PFSK-1 (cell line): ENCODE results near the gene MARCKS.

Experiments
- POLR2AphosphoS5 ChIP-seq: IDR thresholded peaks from 2 replicates; pipeline ENCODE4 v1.6.1; 2012; ENCODE audit warnings: low read depth, mild to moderate bottlenecking, control low read depth, low read length, moderate library complexity
- SIN3A ChIP-seq: IDR thresholded peaks from 2 replicates; pipeline ENCODE4 v1.6.1; 2012; ENCODE audit warnings: mild to moderate bottlenecking, low read length, moderate library complexity, borderline replicate concordance; ENCODE audit not compliant: insufficient read depth
- TAF1 ChIP-seq: IDR thresholded peaks from 2 replicates; pipeline ENCODE4 v1.6.1; 2012; ENCODE audit warnings: low read length, control low read depth, borderline replicate concordance; ENCODE audit not compliant: insufficient read depth
- TF ChIP-seq, protein P1 (sequence below), 2 experiments: IDR thresholded peaks; 2 replicates each; pipeline versions ENCODE4 v1.6.1 to v1.8.0; 2011 to 2012; ENCODE audit warnings: low read depth in 2 of 2, low read length in 2 of 2, control low read depth in 1 of 2, inconsistent platforms in 1 of 2, mild to moderate bottlenecking in 1 of 2, moderate library complexity in 1 of 2; ENCODE audit not compliant: insufficient read depth in 1 of 2

DNA sequence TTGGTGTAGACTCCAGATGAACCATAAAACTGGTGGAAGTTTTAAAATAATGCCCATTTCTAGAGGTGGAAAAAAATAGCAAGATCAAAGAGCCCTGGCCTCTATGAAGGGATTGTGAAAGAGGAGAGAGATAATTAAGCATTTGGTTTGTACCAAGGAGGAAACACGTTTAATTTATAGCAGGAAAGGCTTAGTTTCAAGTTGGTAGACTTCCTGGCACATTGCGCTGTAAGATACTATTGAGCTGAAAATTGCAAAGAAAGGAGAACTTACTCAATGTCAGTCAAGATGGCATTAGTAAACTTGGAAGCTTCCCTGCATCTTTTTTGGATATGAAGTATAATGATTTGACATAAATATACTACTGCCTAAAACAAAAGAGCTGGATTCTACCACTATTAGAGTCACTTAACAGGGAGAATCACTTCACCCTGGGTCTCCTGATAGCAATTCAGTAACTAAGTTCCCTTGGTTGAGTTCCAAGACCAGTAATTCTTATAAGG is 24.4 kb downstream of the MARCKS start:
- TF ChIP-seq TAF1 = no peak
- TF ChIP-seq POLR2AphosphoS5 = no peak
- no peak for TF ChIP-seq SIN3A
- TF ChIP-seq, protein P1, sequence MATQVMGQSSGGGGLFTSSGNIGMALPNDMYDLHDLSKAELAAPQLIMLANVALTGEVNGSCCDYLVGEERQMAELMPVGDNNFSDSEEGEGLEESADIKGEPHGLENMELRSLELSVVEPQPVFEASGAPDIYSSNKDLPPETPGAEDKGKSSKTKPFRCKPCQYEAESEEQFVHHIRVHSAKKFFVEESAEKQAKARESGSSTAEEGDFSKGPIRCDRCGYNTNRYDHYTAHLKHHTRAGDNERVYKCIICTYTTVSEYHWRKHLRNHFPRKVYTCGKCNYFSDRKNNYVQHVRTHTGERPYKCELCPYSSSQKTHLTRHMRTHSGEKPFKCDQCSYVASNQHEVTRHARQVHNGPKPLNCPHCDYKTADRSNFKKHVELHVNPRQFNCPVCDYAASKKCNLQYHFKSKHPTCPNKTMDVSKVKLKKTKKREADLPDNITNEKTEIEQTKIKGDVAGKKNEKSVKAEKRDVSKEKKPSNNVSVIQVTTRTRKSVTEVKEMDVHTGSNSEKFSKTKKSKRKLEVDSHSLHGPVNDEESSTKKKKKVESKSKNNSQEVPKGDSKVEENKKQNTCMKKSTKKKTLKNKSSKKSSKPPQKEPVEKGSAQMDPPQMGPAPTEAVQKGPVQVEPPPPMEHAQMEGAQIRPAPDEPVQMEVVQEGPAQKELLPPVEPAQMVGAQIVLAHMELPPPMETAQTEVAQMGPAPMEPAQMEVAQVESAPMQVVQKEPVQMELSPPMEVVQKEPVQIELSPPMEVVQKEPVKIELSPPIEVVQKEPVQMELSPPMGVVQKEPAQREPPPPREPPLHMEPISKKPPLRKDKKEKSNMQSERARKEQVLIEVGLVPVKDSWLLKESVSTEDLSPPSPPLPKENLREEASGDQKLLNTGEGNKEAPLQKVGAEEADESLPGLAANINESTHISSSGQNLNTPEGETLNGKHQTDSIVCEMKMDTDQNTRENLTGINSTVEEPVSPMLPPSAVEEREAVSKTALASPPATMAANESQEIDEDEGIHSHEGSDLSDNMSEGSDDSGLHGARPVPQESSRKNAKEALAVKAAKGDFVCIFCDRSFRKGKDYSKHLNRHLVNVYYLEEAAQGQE (IDR thresholded peaks at IDR 0.05; ENCODE audit: insufficient read depth in 1 of 2, low read depth in 2 of 2, low read length in 2 of 2) = no peak
